ENCODE results near the gene RIMBP3B. TPM values are rescaled to one million over a fixed set of nuclear protein-coding genes. Genes with fewer than 3 reads are reported as not detected.
"Not testable (repeated sequence)": the region's sequence is repeated elsewhere in the genome, so short reads cannot be mapped to it uniquely, and the experiment has no call there.

RIMBP3B gene
- total RNA-seq, 5 donors from 2014 or later (not counting 1 experiment from before 2014, with no cell fraction given), result 0.14 to 3.9 (median 1.4) TPM

DNA sequence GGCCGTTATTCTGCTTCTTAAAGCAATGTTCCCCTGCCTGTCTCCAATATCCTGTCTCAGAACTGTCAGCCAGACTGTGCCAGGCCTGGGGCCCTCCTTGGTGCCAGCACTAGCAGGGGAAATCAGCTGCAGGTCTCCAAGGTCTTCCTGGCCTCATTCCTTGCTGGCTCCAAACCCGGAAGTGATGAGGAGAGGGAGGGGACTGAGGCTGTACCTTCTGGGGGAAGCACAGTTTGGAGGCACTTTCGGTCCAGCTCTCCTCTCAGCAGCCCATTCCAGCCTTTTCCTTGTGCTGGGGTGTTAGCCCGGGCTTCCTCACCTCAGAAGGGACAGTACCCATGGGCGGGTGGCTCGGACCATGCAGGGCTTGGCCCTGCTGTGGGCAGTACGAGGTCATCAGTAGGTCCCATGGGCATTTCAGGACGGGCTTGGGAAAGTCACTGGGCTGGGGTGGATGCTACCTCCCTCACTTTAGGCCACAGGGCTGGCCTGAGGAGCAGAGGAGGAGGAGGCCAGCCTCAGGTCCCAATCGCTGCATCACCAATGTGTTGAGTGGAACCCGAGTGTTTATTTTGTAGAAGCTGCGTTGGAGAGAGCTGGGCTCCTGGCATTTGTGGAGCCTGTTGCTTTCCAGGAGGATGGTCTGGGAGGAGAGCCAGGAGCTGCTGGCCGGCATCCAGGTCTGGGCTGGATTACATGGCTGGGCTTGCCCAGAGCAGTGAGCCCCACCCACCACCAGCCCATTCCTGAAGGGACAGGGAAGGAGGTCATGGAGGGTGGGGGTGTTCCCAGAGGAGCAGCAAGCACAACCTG, 52.7 kb downstream of the RIMBP3B start:
- H3K36me3 Mint-ChIP-seq; H3K9me3 Mint-ChIP-seq; POLR2A ChIA-PET; H3K9me3 ChIP-seq; H3K36me3 ChIP-seq (ENCODE audit: control insufficient read depth in 2 of 2, extremely low read depth in 1 of 2, insufficient read depth in 1 of 2, low read length in 1 of 2); H3K4me1 ChIP-seq (ENCODE audit: control insufficient read depth in 1 of 2, extremely low read depth in 1 of 2, insufficient read depth in 2 of 2, low read length in 2 of 2); H3K4me3 ChIP-seq (ENCODE audit: control insufficient read depth in 1 of 2, extremely low read depth in 1 of 2, low read length in 1 of 2); H3K27ac ChIP-seq (ENCODE audit: low read length); H3K4me3 Mint-ChIP-seq; H3K27me3 Mint-ChIP-seq; CTCF ChIA-PET; H3K27ac Mint-ChIP-seq; H3K27me3 ChIP-seq (replicated peaks in 1 of 2; ENCODE audit: control insufficient read depth in 2 of 2, extremely low read depth in 1 of 2, insufficient read depth in 2 of 2, low read length in 1 of 2); ATAC-seq (replicated peaks in 1 of 4); H3K4me1 Mint-ChIP-seq: not testable (repeated sequence)
- DNase-seq, result peak in 2 of 35 experiments; percentile 1 to 2
- no CpG with 5 or more reads among the region's 12 CpGs for WGBS (ENCODE audit: insufficient coverage)

DNA sequence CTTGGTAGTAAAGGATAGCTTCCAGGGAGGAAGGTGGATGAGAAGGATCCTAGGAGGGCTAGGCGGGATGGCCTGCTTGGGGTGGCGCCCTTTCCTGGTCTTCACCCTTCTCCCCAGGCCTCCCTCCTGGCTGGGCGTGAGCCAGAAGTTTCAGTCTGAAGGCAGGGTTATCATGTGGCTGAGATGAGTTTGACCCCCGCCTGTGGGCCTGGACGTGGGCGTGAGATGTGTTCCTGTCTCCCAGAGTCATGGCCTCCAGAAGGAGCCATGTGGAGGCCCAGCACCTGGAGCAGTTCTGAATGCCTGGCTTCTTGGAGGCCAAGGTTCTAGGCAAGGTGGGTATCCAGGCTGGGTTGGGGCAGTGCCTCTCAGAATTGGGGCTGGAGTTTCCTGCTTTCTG, 54.5 kb downstream of the RIMBP3B start:
- H3K4me3 Mint-ChIP-seq; H3K36me3 ChIP-seq (ENCODE audit: control insufficient read depth in 2 of 2, extremely low read depth in 1 of 2, insufficient read depth in 1 of 2, low read length in 1 of 2); CTCF ChIA-PET; POLR2A ChIA-PET; H3K27ac ChIP-seq (ENCODE audit: low read length); ATAC-seq (replicated peaks in 1 of 4); DNase-seq; H3K27ac Mint-ChIP-seq; H3K36me3 Mint-ChIP-seq; H3K4me1 Mint-ChIP-seq; H3K9me3 ChIP-seq; H3K27me3 Mint-ChIP-seq; H3K4me1 ChIP-seq (ENCODE audit: control insufficient read depth in 1 of 2, extremely low read depth in 1 of 2, insufficient read depth in 2 of 2, low read length in 2 of 2); H3K4me3 ChIP-seq (ENCODE audit: control insufficient read depth in 1 of 2, extremely low read depth in 1 of 2, low read length in 1 of 2); H3K27me3 ChIP-seq (replicated peaks in 1 of 2; ENCODE audit: control insufficient read depth in 2 of 2, extremely low read depth in 1 of 2, insufficient read depth in 2 of 2, low read length in 1 of 2); H3K9me3 Mint-ChIP-seq: not testable (repeated sequence)
- no CpG with 5 or more reads among the region's 6 CpGs for WGBS (ENCODE audit: insufficient coverage)

Other genes starting within 250 kb of the RIMBP3B start
- gene HIC2, start 33.6 kb downstream of the RIMBP3B start, total RNA-seq, result 10 to 100 TPM in 2 of 5 donors, 1 to 10 TPM in 3; 8.8 to 12.1 (median 10.0) TPM
- gene TMEM191C, start 83.6 kb downstream of the RIMBP3B start, total RNA-seq, result 10 to 100 TPM in 1 of 5 donors, 1 to 10 TPM in 4; 2.6 to 10.3 (median 5.4) TPM
- gene RIMBP3C, start 167.7 kb downstream of the RIMBP3B start, total RNA-seq, result 1 to 10 TPM in 3 of 5 donors, not detected in 2; 2.8 to 4.7 (median 3.9) TPM
- gene UBE2L3, start 184.0 kb downstream of the RIMBP3B start, total RNA-seq, result 10 to 100 TPM; 28.4 to 38.7 (median 34.3) TPM
- 10 to 100 TPM; 28.3 to 69.2 (median 62.2) TPM for gene YDJC, start 246.3 kb downstream of the RIMBP3B start, total RNA-seq
- under 1 TPM in 4 of 5 donors, not detected in 1; 0.16 to 0.79 (median 0.66) TPM for gene CCDC116, start 249.0 kb downstream of the RIMBP3B start, total RNA-seq

All from T-cell (primary cell).